Central memory CD8-positive, alpha-beta T cell (primary cell): Measurements from ENCODE around the gene NINJ2.
A peak's percentile ranks its signal among the peaks of the same experiment; 100 is the strongest.

Experiments
- ATAC-seq: fragments of 150-1000 bp; cut with Tn5 transposase; replicated peaks from 2 replicates; pipeline ENCODE4 v1.10.0; 2022; ENCODE audit warnings: mild to moderate bottlenecking, moderate FRiP score, moderate number of reproducible peaks; ENCODE audit not compliant: poor library complexity, severe bottlenecking; ENCODE audit errors: extremely low read depth
- DNase-seq, 2 donors: peaks; one replicate each; pipeline ENCODE4 v3.0.0; 2021; ENCODE audit warnings: low spot score in 2 of 2
- H3K27ac Mint-ChIP-seq: one replicate; pipeline ENCODE4 v1.8.0; 2022; ENCODE audit warnings: low read depth, mild to moderate bottlenecking, moderate library complexity, mixed read lengths
- H3K27me3 Mint-ChIP-seq: one replicate; pipeline ENCODE4 v1.8.0; 2022; ENCODE audit warnings: mixed read lengths
- H3K36me3 Mint-ChIP-seq: one replicate; pipeline ENCODE4 v1.8.0; 2022; ENCODE audit warnings: mild to moderate bottlenecking, moderate library complexity, mixed read lengths; ENCODE audit not compliant: insufficient read depth
- H3K4me1 Mint-ChIP-seq: one replicate; pipeline ENCODE4 v1.8.0; 2022; ENCODE audit warnings: mixed read lengths
- H3K4me3 Mint-ChIP-seq: one replicate; pipeline ENCODE4 v1.8.0; 2022; ENCODE audit warnings: mild to moderate bottlenecking, moderate library complexity, mixed read lengths
- H3K9me3 Mint-ChIP-seq: one replicate; pipeline ENCODE4 v1.8.0; 2022; ENCODE audit warnings: mixed read lengths

The NINJ2 gene

GRCh38 chr12:666066-666465 is 2.8 kb upstream of the NINJ2 start:
- peak overlapping the region; percentile 92 for H3K27ac Mint-ChIP-seq
- H3K36me3 Mint-ChIP-seq: peaks cover 16% of the 10 kb centered on the region
- H3K27me3 Mint-ChIP-seq: no peaks in the 10 kb centered on the region
- peaks cover 42% of the 10 kb centered on the region for H3K4me1 Mint-ChIP-seq
- DNase-seq: no peak
- H3K4me3 Mint-ChIP-seq: no peak overlapping the region
- ATAC-seq: no peak
- no peaks in the 10 kb centered on the region for H3K9me3 Mint-ChIP-seq

GRCh38 chr12:664779-665092 is 1.5 kb upstream of the NINJ2 start:
- ATAC-seq (no peak), DNase-seq (no peak)
- Mint-ChIP-seq H3K4me1 (peaks cover 36% of the 10 kb centered on the region), H3K36me3 (peaks cover 16% of the 10 kb centered on the region), H3K4me3 (no peak overlapping the region), H3K27me3 (no peaks in the 10 kb centered on the region), H3K27ac (no peak overlapping the region), H3K9me3 (no peaks in the 10 kb centered on the region)

GRCh38 chr12:664075-664778 is 982 bp upstream of the NINJ2 start:
- no peaks in the 10 kb centered on the region for H3K27me3 Mint-ChIP-seq
- no peak overlapping the region for H3K4me3 Mint-ChIP-seq
- peaks cover 16% of the 10 kb centered on the region for H3K36me3 Mint-ChIP-seq
- H3K9me3 Mint-ChIP-seq: no peaks in the 10 kb centered on the region
- no peak overlapping the region for H3K27ac Mint-ChIP-seq
- no peak for ATAC-seq
- H3K4me1 Mint-ChIP-seq: peaks cover 36% of the 10 kb centered on the region
- no peak for DNase-seq

DNA sequence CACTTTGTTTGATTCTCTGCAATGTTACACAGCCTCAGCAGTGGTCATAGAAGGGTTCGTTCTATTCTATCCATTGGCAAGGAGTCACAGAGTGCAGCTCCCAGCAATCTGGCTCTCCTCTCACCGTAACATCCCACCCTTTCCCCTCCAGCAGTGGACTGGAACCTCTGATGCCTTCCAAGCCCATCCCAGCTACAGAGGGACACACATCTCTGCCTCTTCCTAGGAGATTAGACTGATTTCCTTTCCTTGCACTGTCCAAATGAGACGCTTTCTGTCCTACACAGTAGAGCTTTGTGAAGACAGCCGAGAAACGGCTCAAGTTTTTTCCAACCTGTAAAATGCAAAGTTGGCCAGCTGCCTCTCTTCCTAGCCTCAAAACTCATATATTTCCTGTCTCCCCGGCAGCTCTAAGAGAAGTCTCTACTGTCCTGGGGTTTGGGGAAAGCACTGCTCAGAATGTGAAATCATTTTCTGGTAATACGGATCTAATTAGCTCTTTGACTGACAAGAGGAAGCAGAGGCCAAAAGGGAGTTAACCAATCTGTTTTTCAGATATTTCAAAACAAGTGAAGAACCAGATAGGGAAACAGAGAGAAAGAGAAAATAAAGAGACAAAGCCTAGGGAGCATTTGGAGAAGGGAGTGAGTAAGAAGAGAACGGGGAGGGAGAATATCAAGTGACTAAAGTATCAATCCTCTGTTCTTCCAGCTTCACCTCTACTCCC is 516 bp downstream of the NINJ2 start:
- no peak for DNase-seq
- peak overlapping the region; percentile 56 for H3K4me3 Mint-ChIP-seq
- H3K27ac Mint-ChIP-seq: peak overlapping the region; percentile 84
- H3K27me3 Mint-ChIP-seq: no peaks in the 10 kb centered on the region
- no peak for ATAC-seq
- H3K9me3 Mint-ChIP-seq: no peaks in the 10 kb centered on the region
- H3K4me1 Mint-ChIP-seq: peaks cover 26% of the 10 kb centered on the region
- H3K36me3 Mint-ChIP-seq: peaks cover 13% of the 10 kb centered on the region

DNA sequence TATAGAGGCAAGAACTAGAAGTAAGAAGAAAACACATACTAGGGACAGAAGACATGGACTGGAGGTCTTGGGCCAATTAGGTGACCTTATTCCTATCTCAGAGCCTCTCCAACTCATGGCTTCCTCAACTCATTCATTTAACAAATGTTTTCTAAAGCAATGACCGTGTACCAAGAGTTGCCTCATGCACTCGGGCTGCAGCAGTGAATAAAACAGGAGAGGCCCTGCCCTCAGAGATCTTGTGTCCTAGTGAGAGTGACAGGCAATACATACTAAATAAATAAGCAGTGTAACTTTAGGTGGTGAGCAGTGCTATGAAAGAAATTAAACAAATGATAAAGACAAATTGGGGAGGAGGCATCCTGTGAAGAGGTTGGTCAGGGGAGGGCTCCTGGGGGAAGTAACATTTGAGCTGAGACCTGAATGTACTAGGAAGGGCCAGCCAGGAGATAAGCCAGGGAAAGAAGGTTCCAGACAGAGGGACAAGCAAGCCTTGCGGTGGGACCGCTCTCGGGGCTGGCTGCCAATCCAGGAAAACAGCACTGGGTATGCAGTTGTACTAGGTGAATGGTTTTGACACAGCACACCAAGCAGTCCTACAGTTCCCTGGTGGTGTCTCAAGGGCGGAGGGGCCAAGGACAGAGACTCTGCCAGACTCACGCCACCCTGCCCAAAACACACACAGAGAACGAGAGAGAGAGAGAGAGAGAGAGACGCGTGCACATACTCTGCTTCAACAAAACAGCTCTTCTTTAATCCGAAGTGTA is 1.3 kb downstream of the NINJ2 start:
- DNase-seq (no peak), ATAC-seq (no peak)
- Mint-ChIP-seq H3K27ac (peak overlapping the region; percentile 84), H3K27me3 (no peaks in the 10 kb centered on the region), H3K4me3 (peak overlapping the region; percentile 56), H3K9me3 (no peaks in the 10 kb centered on the region), H3K36me3 (peaks cover 8% of the 10 kb centered on the region), H3K4me1 (peaks cover 18% of the 10 kb centered on the region)

- H3K36me3 Mint-ChIP-seq: peaks cover 3% of the 10 kb centered on the region
- H3K4me1 Mint-ChIP-seq: peaks cover 6% of the 10 kb centered on the region
- DNase-seq (no peak), ATAC-seq (no peak)
- H3K9me3 Mint-ChIP-seq: no peaks in the 10 kb centered on the region
- H3K4me3 Mint-ChIP-seq: no peak overlapping the region
- H3K27ac Mint-ChIP-seq: no peak overlapping the region
- no peaks in the 10 kb centered on the region for H3K27me3 Mint-ChIP-seq
These were observed 4.1 kb downstream of the NINJ2 start for GRCh38 chr12:659090-659683.

DNA sequence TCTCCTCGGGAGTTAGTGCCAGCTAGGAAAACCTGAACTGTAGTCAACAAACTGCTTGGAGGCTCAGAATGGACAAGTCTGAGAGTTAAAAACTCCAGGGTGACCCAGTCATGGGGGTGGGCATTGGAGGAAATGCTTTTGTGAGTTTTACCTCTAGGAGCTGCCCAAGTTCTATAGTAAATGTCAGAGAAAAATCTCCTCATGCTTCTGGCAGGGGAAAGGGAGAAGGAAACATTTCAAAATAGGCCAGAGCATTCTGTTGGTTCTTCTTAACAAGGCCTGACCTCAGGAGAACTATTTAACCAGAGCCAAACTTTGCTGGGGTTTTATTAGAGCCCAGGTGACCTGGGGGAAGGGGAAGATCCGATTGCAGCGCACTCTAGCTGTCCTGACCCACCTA is 12.3 kb downstream of the NINJ2 start:
- ATAC-seq: no peak
- Mint-ChIP-seq H3K27ac (no peak overlapping the region), H3K9me3 (no peaks in the 10 kb centered on the region), H3K27me3 (no peaks in the 10 kb centered on the region), H3K4me3 (no peak overlapping the region), H3K36me3 (peaks cover 2% of the 10 kb centered on the region), H3K4me1 (peaks cover 6% of the 10 kb centered on the region)
- no peak for DNase-seq

- H3K36me3 Mint-ChIP-seq: peaks cover 14% of the 10 kb centered on the region
- H3K4me1 Mint-ChIP-seq: peaks cover 29% of the 10 kb centered on the region
- peak overlapping the region; percentile 11 for H3K27ac Mint-ChIP-seq
These were observed 15.7 kb downstream of the NINJ2 start for GRCh38 chr12:647385-648085.

DNA sequence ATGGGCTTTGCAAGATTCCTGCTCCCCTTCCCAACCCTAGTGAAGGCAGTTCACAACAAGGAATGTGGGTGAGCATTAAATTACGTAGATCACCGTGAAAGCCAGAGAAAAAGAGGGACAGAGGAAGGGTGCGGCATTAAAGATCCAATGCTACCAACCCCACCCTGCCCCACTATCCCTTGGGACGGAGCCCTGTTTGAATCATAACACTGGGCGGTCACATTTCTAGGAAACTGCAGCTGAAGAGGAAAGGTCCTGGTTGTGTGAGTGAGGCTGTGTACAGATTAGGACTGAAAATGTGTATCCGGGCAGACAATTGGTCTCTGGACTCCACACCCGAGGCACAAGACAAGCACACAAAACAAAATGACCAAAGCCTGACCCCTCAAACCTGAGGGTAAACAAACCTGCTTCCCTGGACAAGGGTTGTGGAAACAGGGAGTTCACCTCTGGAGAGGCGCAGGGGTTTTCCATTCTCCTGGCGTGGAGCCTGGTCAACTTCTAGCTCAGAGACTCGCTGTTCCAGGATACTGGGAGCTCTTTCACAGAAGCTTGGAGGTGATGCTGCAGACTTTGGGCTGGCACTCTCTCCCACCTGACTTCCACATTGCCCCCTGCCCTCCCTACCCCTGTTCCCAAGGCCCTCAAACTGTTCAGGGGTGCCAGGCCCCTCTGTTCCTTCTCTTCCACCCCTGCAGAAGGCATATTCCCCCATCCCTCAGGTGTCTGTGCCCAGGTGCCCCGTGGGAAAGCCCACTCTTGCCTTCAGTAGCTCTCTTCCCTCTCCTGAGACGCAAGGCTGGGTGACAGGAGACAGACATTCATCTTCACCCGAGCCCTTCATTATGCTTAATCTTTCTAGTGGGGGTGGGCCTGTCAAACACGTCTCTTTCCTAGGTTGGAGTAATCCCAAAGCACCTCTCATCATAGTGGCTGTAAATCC is 16.5 kb downstream of the NINJ2 start:
- Mint-ChIP-seq H3K36me3 (peaks cover 17% of the 10 kb centered on the region), H3K4me3 (no peak overlapping the region), H3K27ac (peak overlapping the region; percentile 11), H3K4me1 (peaks cover 29% of the 10 kb centered on the region), H3K27me3 (no peaks in the 10 kb centered on the region), H3K9me3 (no peaks in the 10 kb centered on the region)
- ATAC-seq: no peak
- no peak for DNase-seq

More at GRCh38 chr12:647385-648085, 15.7 kb downstream of the NINJ2 start:
- Mint-ChIP-seq H3K4me3 (no peak overlapping the region), H3K9me3 (no peaks in the 10 kb centered on the region), H3K27me3 (no peaks in the 10 kb centered on the region)
- no peak for DNase-seq
- no peak for ATAC-seq

GRCh38 chr12:645563-646071 is 17.6 kb downstream of the NINJ2 start:
- H3K9me3 Mint-ChIP-seq: no peaks in the 10 kb centered on the region
- ATAC-seq (no peak), DNase-seq (no peak)
- peak overlapping the region; percentile 19 for H3K27ac Mint-ChIP-seq
- peaks cover 29% of the 10 kb centered on the region for H3K4me1 Mint-ChIP-seq
- H3K36me3 Mint-ChIP-seq: peaks cover 19% of the 10 kb centered on the region
- H3K27me3 Mint-ChIP-seq: no peaks in the 10 kb centered on the region
- no peak overlapping the region for H3K4me3 Mint-ChIP-seq

DNA sequence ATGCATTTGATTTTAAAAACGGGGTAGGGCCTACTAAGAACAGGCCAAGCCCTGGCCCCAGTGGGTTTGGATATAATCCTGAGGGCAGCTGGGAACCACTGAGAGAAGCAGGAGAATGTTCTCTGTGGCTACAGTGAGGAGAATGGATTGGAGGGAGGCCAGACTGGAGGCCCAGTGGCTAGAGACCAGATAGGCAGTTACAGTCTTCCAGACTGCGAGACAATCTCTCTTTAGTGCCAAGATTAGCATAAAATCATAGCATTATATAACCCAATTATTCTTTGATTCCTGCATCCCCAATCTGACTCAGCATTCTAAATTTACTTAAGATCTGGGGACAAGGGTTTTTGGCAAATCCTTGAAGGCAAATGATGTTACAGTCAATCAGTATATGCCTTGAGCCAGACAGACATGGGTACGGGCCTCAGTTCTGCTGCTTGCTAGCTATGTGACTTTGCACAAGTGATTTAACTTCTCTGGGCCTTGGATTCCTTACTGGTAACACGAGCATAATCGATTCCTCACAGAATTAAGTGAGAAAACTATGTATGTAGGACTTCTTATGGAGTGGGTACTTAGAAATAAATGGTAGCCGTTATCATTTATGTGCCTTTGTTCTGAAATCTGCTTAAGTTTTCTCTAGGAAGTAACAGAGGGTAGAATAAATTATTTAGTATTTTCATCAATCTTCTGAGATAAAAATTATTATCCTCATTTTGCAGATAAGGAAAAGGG is 18.3 kb downstream of the NINJ2 start:
- Mint-ChIP-seq H3K9me3 (no peaks in the 10 kb centered on the region), H3K36me3 (peaks cover 19% of the 10 kb centered on the region), H3K4me1 (peaks cover 32% of the 10 kb centered on the region), H3K27ac (peak overlapping the region; percentile 95), H3K4me3 (peak overlapping the region; percentile 84), H3K27me3 (no peaks in the 10 kb centered on the region)
- ATAC-seq: no peak
- no peak for DNase-seq
